ENCODE results near the gene CCDC188. TPM values are rescaled to one million over a fixed set of nuclear protein-coding genes. Genes with fewer than 3 reads are reported as not detected.

Gene CCDC188
- total and polyA plus RNA-seq, 9 of the 15 experiments (the other 6 are each of a cell fraction or from before 2014, with no cell fraction given) = not detected

GRCh38 chr22:20180640-20181039 is 29.8 kb upstream of the CCDC188 start (continued):
- no peak for TF ChIP-seq CTCFL (IDR thresholded peaks at IDR 0.05; ENCODE audit: borderline replicate concordance, insufficient read depth, low read depth, low read length, poor library complexity, severe bottlenecking)
- no peak for TF ChIP-seq PYGO2 (tag; IDR thresholded peaks at IDR 0.05)
- TF ChIP-seq NFE2L1 (tag; IDR thresholded peaks at IDR 0.05; ENCODE audit: borderline replicate concordance, low read depth) = no peak
- TF ChIP-seq ZNF778 (CRISPR knock-in tag; IDR thresholded peaks at IDR 0.05) = no peak
- TF ChIP-seq LEF1 (IDR thresholded peaks at IDR 0.05) = no peak
- no peak for TF ChIP-seq TSC22D4 (tag; IDR thresholded peaks at IDR 0.05)
- TF ChIP-seq BRF2 (IDR thresholded peaks at IDR 0.05; ENCODE audit: borderline replicate concordance, insufficient read depth, insufficient read length) = no peak
- TF ChIP-seq SAFB (IDR thresholded peaks at IDR 0.05; ENCODE audit: borderline replicate concordance, low read depth, low read length) = no peak
- no peak for TF ChIP-seq ID3 (CRISPR knock-in tag; IDR thresholded peaks at IDR 0.05)
- TF ChIP-seq ID3 (tag; IDR thresholded peaks at IDR 0.05) = no peak
- no peak for TF ChIP-seq ELF2 (CRISPR knock-in tag; IDR thresholded peaks at IDR 0.05)
- TF ChIP-seq MED1 (CRISPR knock-in tag; IDR thresholded peaks at IDR 0.05; ENCODE audit: borderline replicate concordance) = 0 out of 2 replicates have a peak, but pooled peaks have one; percentile 72
- TF ChIP-seq FUS (optimal IDR thresholded peaks at IDR 0.05; ENCODE audit: low read depth, low read length) = no peak
- no peak for TF ChIP-seq RFX1 (IDR thresholded peaks at IDR 0.05)
- TF ChIP-seq ZC3H4 (CRISPR knock-in tag; IDR thresholded peaks at IDR 0.05; ENCODE audit: borderline replicate concordance) = peak; percentile 71; the same call in 1 of the 2 replicates
- TF ChIP-seq DDX20 (tag; IDR thresholded peaks at IDR 0.05; ENCODE audit: low read depth) = no peak
- TF ChIP-seq MNT (conservative IDR thresholded peaks at IDR 0.05) = no peak
- no peak for TF ChIP-seq ESRRA (IDR thresholded peaks at IDR 0.05; ENCODE audit: borderline replicate concordance, low read depth)
- no peak for TF ChIP-seq HOXB6 (CRISPR knock-in tag; IDR thresholded peaks at IDR 0.05; ENCODE audit: borderline replicate concordance)
- TF ChIP-seq SRF (CRISPR knock-in tag; IDR thresholded peaks at IDR 0.05) = no peak
- TF ChIP-seq SMARCE1 (IDR thresholded peaks at IDR 0.05) = no peak
- TF ChIP-seq MLLT1 (IDR thresholded peaks at IDR 0.05) = no peak
- no peak for TF ChIP-seq ZNF644 (tag; IDR thresholded peaks at IDR 0.05; ENCODE audit: low read depth)
